Esophagus muscularis mucosa (tissue), 4 donors: ENCODE results near the gene NXF1.

Source experiments
- EP300 ChIP-seq: sonication (generic); formaldehyde crosslinking; IDR thresholded peaks from one replicate; pipeline ENCODE4 v1.6.1; 2017; ENCODE audit warnings: antibody characterized with exemption
- POLR2A ChIP-seq: fragments of 450-650 bp; IDR thresholded peaks from one replicate; pipeline ENCODE4 v1.6.1; 2017; ENCODE audit warnings: antibody characterized with exemption, moderate library complexity, mild to moderate bottlenecking, low read depth
- TF ChIP-seq, protein P1 (sequence below), 3 experiments: fragments of 200-600 bp in 2 of 3; fragments of 450-650 bp in 1 of 3; sonication (generic) in 2 of 3; IDR thresholded peaks; one replicate each; pipeline ENCODE4 v1.5.1; 2017 to 2019; ENCODE audit warnings: antibody characterized with exemption in 3 of 3, mild to moderate bottlenecking in 2 of 3, moderate library complexity in 1 of 3

GRCh38 chr11:62752177-62752785, 53.0 kb downstream of the NXF1 start:
- TF ChIP-seq, protein P1, sequence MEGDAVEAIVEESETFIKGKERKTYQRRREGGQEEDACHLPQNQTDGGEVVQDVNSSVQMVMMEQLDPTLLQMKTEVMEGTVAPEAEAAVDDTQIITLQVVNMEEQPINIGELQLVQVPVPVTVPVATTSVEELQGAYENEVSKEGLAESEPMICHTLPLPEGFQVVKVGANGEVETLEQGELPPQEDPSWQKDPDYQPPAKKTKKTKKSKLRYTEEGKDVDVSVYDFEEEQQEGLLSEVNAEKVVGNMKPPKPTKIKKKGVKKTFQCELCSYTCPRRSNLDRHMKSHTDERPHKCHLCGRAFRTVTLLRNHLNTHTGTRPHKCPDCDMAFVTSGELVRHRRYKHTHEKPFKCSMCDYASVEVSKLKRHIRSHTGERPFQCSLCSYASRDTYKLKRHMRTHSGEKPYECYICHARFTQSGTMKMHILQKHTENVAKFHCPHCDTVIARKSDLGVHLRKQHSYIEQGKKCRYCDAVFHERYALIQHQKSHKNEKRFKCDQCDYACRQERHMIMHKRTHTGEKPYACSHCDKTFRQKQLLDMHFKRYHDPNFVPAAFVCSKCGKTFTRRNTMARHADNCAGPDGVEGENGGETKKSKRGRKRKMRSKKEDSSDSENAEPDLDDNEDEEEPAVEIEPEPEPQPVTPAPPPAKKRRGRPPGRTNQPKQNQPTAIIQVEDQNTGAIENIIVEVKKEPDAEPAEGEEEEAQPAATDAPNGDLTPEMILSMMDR (IDR thresholded peaks at IDR 0.05), result no peak
- TF ChIP-seq POLR2A, result no peak
- TF ChIP-seq EP300, result no peak
